Measurements from ENCODE around the gene PRKAB2. TPM values are rescaled to one million over a fixed set of nuclear protein-coding genes. Genes with fewer than 3 reads are reported as not detected.
"Not testable (repeated sequence)": the region's sequence is repeated elsewhere in the genome, so short reads cannot be mapped to it uniquely, and the experiment has no call there.

PRKAB2 gene
- total RNA-seq, 1 experiment from 2014 or later = 17.8 TPM

DNA sequence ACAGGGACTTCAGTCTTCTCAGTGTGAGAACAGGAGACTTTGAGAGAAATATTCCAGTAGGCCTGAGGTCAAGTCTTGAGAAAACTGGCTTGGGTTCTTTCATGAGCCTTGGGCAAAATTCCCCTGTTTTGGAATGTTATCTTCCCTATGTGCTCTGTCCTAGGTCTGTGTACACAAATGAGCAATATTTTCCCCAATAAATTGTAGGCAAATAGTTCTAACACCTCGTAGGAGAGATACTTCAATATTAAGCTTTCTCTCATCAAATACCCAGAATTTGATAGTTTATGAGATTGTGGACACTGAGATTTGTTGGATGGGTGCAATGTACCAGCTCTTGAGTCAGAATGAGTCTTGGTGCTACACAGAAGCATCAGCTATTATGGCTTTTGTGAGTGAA lies 57.9 kb downstream of the PRKAB2 start:
- H3K4me1 ChIP-seq (ENCODE audit: insufficient read depth, low read length); H3K56ac ChIP-seq (ENCODE audit: insufficient read length, low read depth, low read length); H2AFZ ChIP-seq (ENCODE audit: low read length); H3K79me2 ChIP-seq (ENCODE audit: insufficient read depth, low read length); H3K36me3 Mint-ChIP-seq (ENCODE audit: insufficient read depth in 1 of 3, low read depth in 3 of 3); H3K4me2 ChIP-seq (ENCODE audit: insufficient read depth, insufficient read length, low read length); H3K27ac ChIP-seq (ENCODE audit: insufficient read length, low read depth, low read length); H3K4me3 Mint-ChIP-seq; H3T11ph ChIP-seq (ENCODE audit: low read length); H4K8ac ChIP-seq (replicated peaks; ENCODE audit: insufficient read length, low read depth, low read length); H3K14ac ChIP-seq (ENCODE audit: insufficient read depth, low read length); H3K79me1 ChIP-seq (ENCODE audit: insufficient read depth, low read depth, low read length, poor library complexity, severe bottlenecking); H2BK120ac ChIP-seq (ENCODE audit: low read depth, low read length, poor library complexity, severe bottlenecking); H3K23me2 ChIP-seq (ENCODE audit: insufficient read length, low read depth, low read length, poor library complexity, severe bottlenecking); H3K9me3 Mint-ChIP-seq; DNase-seq; H3K18ac ChIP-seq (ENCODE audit: insufficient read length, low read depth, low read length); H3K23ac ChIP-seq (ENCODE audit: insufficient read length, low read depth, low read length); H3K27me3 ChIP-seq (ENCODE audit: insufficient read depth, low read length); H3K9me3 ChIP-seq (ENCODE audit: control insufficient read depth, low read depth, low read length); H2BK5ac ChIP-seq (ENCODE audit: insufficient read length, low read length); H2BK12ac ChIP-seq (ENCODE audit: insufficient read length, low read depth, low read length); H3K4me1 Mint-ChIP-seq; H4K5ac ChIP-seq (ENCODE audit: insufficient read length, low read depth, low read length); H2AK5ac ChIP-seq (ENCODE audit: insufficient read length, low read length); H2BK15ac ChIP-seq (ENCODE audit: low read depth, low read length); H2BK20ac ChIP-seq (ENCODE audit: low read depth, low read length, poor library complexity, severe bottlenecking); H3K9ac ChIP-seq (ENCODE audit: extremely low read depth, insufficient read length, low read length); H3K27ac Mint-ChIP-seq; H4K91ac ChIP-seq (ENCODE audit: insufficient read length, low read depth, low read length); H3K4ac ChIP-seq (ENCODE audit: low read depth, low read length); H4K20me1 ChIP-seq (ENCODE audit: control insufficient read depth, insufficient read depth, insufficient read length): not testable (repeated sequence)
- H3K27me3 Mint-ChIP-seq (ENCODE audit: low read depth) = peaks cover 16% of the 10 kb centered on the region
- no CpG with 5 or more reads among the region's 1 CpG for WGBS (ENCODE audit: extremely low coverage, insufficient read length, low lambda C conversion rate)
